Endodermal cell (in vitro differentiated cells): Measurements from ENCODE around the gene DNAJC4. TPM values are rescaled to one million over a fixed set of nuclear protein-coding genes. Genes with fewer than 3 reads are reported as not detected.
A peak's percentile ranks its signal among the peaks of the same experiment; 100 is the strongest.

Source experiments
- DNase-seq: peaks from one replicate; pipeline ENCODE4 v3.0.0-alpha.2; 2017
- H3K27ac ChIP-seq: 2 replicates; pipeline ENCODE4 v1.5.1; 2013; ENCODE audit warnings: mild to moderate bottlenecking, low read depth, low read length, moderate library complexity
- H3K27me3 ChIP-seq: 2 replicates; pipeline ENCODE4 v1.6.1; 2013; ENCODE audit warnings: mild to moderate bottlenecking, low read length, moderate library complexity; ENCODE audit not compliant: insufficient read depth, control insufficient read depth, poor library complexity, severe bottlenecking
- H3K36me3 ChIP-seq: 2 replicates; pipeline ENCODE4 v1.7.0; 2013; ENCODE audit warnings: mild to moderate bottlenecking, low read length, moderate library complexity; ENCODE audit not compliant: control insufficient read depth, insufficient read depth
- H3K4me1 ChIP-seq: one replicate; pipeline ENCODE4 v1.7.0; 2013; ENCODE audit warnings: low read length; ENCODE audit not compliant: control insufficient read depth, insufficient read depth
- H3K4me3 ChIP-seq: 2 replicates; pipeline ENCODE4 v1.5.1; 2013; ENCODE audit warnings: mild to moderate bottlenecking, low read length, moderate library complexity
- H3K9ac ChIP-seq: 2 replicates; pipeline ENCODE4 v1.6.1; 2013; ENCODE audit warnings: mild to moderate bottlenecking, low read length, moderate library complexity; ENCODE audit not compliant: poor library complexity, severe bottlenecking; ENCODE audit errors: extremely low read depth
- H3K9me3 ChIP-seq: 2 replicates; pipeline ENCODE4 v1.6.1; 2013; ENCODE audit warnings: mild to moderate bottlenecking, low read length, moderate library complexity; ENCODE audit not compliant: control insufficient read depth
- H3K27ac Mint-ChIP-seq: 2 replicates; pipeline ENCODE4 v1.8.0; 2020; ENCODE audit warnings: mixed read lengths
- H3K27me3 Mint-ChIP-seq: 2 replicates; pipeline ENCODE4 v1.8.0; 2021; ENCODE audit warnings: mild to moderate bottlenecking, mixed read lengths; ENCODE audit not compliant: insufficient read depth
- H3K36me3 Mint-ChIP-seq: 2 replicates; pipeline ENCODE4 v1.8.0; 2020; ENCODE audit warnings: low read depth, mixed read lengths
- H3K4me1 Mint-ChIP-seq: 2 replicates; pipeline ENCODE4 v1.8.0; 2020; ENCODE audit warnings: mixed read lengths
- H3K4me3 Mint-ChIP-seq: 2 replicates; pipeline ENCODE4 v1.8.0; 2020; ENCODE audit warnings: mild to moderate bottlenecking, moderate library complexity, mixed read lengths
- H3K9me3 Mint-ChIP-seq: 2 replicates; pipeline ENCODE4 v1.8.0; 2020; ENCODE audit warnings: mild to moderate bottlenecking, mixed read lengths
- WGBS, 2 experiments: methylation state at CpG; one replicate each; pipeline versions ENCODE4 v1.1.5 to v1.1.7; 2013; ENCODE audit warnings: missing lambda C conversion rate in 2 of 2, mixed read lengths in 1 of 2; ENCODE audit not compliant: insufficient coverage in 1 of 2, insufficient read length in 1 of 2; 5-methylcytosine and 5-hydroxymethylcytosine counted together
- total RNA-seq, 2 donors: library from RNA; stranded (reverse); fragmentation: NEBNext Ultra II Directional in 1 of 2; extraction: Animal tissue kit (Norgen Biotek cat#: 25700) in 1 of 2; gene quantifications; 2 replicates in 1 of 2; 3 replicates in 1 of 2; pipeline ENCODE4 v1.2.1, GENCODE V29; 2021
- TF ChIP-seq, protein P1 (sequence below): fragments of 200-600 bp; sonication (generic); conservative IDR thresholded peaks from 2 replicates; pipeline ENCODE4 v1.5.0; 2021; ENCODE audit warnings: antibody characterized with exemption, mild to moderate bottlenecking

Gene DNAJC4
- total RNA-seq, 2 donors from 2014 or later, result 20.3 to 22.9 TPM

DNA sequence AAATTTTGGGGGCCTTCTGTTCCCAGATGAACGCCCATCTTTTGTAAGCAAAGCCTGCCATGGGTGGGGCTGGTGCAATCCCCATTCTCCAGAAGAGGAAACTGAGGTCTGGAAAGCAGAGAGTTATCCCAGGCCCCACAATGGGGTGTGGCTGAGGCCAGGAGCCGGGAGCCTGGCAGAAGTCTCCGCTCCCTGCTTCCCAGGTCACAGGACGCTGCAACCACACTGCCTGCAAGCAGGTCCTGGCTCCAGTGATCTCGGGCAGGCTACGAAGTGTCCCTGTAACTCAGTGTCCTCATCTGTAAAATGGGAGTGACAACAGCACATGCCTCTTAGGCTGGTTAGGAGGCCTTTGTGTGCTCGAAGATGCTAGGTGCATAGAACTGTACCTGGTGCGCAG is 22.7 kb downstream of the DNAJC4 start:
- Mint-ChIP-seq H3K27me3 (no peaks in the 10 kb centered on the region), H3K36me3 (peaks cover 19% of the 10 kb centered on the region), H3K4me3 (peak overlapping the region; percentile 86), H3K4me1 (peaks cover 25% of the 10 kb centered on the region), H3K27ac (no peak overlapping the region), H3K9me3 (no peaks in the 10 kb centered on the region)
- no peak overlapping the region for H3K9ac ChIP-seq
- H3K9me3 ChIP-seq, result no peaks in the 10 kb centered on the region
- WGBS, 2 experiments, result 89% methylated on average over 7 to 8 of the region's 8 CpGs
- H3K27ac ChIP-seq, result no peak overlapping the region
- peak overlapping the region; percentile 94 for H3K4me3 ChIP-seq
- H3K27me3 ChIP-seq, result no peaks in the 10 kb centered on the region
- TF ChIP-seq, protein P1, sequence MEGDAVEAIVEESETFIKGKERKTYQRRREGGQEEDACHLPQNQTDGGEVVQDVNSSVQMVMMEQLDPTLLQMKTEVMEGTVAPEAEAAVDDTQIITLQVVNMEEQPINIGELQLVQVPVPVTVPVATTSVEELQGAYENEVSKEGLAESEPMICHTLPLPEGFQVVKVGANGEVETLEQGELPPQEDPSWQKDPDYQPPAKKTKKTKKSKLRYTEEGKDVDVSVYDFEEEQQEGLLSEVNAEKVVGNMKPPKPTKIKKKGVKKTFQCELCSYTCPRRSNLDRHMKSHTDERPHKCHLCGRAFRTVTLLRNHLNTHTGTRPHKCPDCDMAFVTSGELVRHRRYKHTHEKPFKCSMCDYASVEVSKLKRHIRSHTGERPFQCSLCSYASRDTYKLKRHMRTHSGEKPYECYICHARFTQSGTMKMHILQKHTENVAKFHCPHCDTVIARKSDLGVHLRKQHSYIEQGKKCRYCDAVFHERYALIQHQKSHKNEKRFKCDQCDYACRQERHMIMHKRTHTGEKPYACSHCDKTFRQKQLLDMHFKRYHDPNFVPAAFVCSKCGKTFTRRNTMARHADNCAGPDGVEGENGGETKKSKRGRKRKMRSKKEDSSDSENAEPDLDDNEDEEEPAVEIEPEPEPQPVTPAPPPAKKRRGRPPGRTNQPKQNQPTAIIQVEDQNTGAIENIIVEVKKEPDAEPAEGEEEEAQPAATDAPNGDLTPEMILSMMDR, result no peak
- peaks cover 33% of the 10 kb centered on the region for H3K36me3 ChIP-seq
- DNase-seq, result no peak
- peaks cover 11% of the 10 kb centered on the region for H3K4me1 ChIP-seq

DNA sequence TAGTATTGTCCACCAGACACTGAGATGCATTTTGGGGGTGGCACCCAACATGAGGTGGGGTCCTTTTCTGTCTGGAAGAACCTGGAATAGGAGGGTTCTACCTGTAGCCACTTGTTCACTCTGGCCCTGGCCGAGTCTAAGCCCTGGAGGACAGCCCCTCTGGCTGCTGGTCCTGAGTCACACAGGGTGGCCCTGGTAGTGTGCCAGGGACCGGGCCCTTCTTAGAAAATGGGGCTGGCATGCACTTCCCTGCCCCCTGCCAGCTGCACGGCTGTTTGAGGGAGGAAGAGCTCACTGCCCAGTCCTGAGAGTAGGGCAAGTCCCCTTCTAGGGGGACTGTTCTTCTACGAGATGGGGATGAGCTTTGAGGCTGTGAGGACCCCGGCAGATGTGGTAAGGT is 23.1 kb downstream of the DNAJC4 start:
- Mint-ChIP-seq H3K27ac (peak overlapping the region; percentile 38), H3K27me3 (no peaks in the 10 kb centered on the region), H3K36me3 (peaks cover 22% of the 10 kb centered on the region), H3K4me1 (peaks cover 21% of the 10 kb centered on the region), H3K4me3 (peak overlapping the region; percentile 86), H3K9me3 (no peaks in the 10 kb centered on the region)
- Histone ChIP-seq H3K27me3 (no peaks in the 10 kb centered on the region), H3K9me3 (no peaks in the 10 kb centered on the region), H3K27ac (no peak overlapping the region), H3K4me3 (no peak overlapping the region), H3K36me3 (peaks cover 37% of the 10 kb centered on the region), H3K9ac (no peak overlapping the region), H3K4me1 (peaks cover 9% of the 10 kb centered on the region)
- no peak for DNase-seq
- WGBS, 2 experiments, result 93 to 100% methylated on average over 4 to 5 of the region's 5 CpGs
- TF ChIP-seq, protein P1, result no peak

DNA sequence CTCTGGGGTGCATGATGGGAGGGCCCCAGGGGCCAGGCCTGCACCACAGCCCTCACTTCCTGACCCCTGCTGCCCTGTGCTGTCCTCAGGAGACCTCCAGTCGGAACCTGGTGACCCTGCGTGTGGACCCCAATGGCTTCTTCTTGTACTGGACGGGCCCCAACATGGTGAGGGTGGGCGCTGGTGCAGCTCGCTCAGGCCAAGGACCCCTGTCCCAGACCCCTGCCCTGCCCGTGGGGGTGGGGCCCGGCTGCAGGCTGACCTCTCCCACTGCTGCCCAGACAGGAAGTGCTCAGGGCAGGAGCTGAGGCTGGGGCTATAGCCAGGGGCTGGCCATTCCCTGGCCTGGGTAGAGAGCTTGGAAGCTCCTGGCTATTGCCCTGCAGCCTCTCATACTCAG is 24.0 kb downstream of the DNAJC4 start:
- Histone ChIP-seq H3K4me1 (peaks cover 3% of the 10 kb centered on the region), H3K36me3 (peaks cover 40% of the 10 kb centered on the region), H3K9ac (no peak overlapping the region), H3K4me3 (no peak overlapping the region), H3K27ac (no peak overlapping the region), H3K27me3 (no peaks in the 10 kb centered on the region), H3K9me3 (no peaks in the 10 kb centered on the region)
- WGBS, 2 experiments, result 94% methylated on average over 7 of the region's 7 CpGs
- peaks cover 27% of the 10 kb centered on the region for H3K36me3 Mint-ChIP-seq
- H3K27me3 Mint-ChIP-seq, result no peaks in the 10 kb centered on the region
- H3K27ac Mint-ChIP-seq, result peak overlapping the region; percentile 38
- TF ChIP-seq, protein P1, result no peak
- H3K4me1 Mint-ChIP-seq, result peaks cover 14% of the 10 kb centered on the region
- no peak overlapping the region for H3K4me3 Mint-ChIP-seq
- no peaks in the 10 kb centered on the region for H3K9me3 Mint-ChIP-seq
- no peak for DNase-seq
